PFSK-1 (cell line): ENCODE measurements around the gene GOLGA5.

Source experiments
- POLR2AphosphoS5 ChIP-seq: IDR thresholded peaks from 2 replicates; pipeline ENCODE4 v1.6.1; 2012; ENCODE audit warnings: low read depth, mild to moderate bottlenecking, control low read depth, low read length, moderate library complexity
- SIN3A ChIP-seq: IDR thresholded peaks from 2 replicates; pipeline ENCODE4 v1.6.1; 2012; ENCODE audit warnings: mild to moderate bottlenecking, low read length, moderate library complexity, borderline replicate concordance; ENCODE audit not compliant: insufficient read depth
- TAF1 ChIP-seq: IDR thresholded peaks from 2 replicates; pipeline ENCODE4 v1.6.1; 2012; ENCODE audit warnings: low read length, control low read depth, borderline replicate concordance; ENCODE audit not compliant: insufficient read depth
- TF ChIP-seq, protein P1 (sequence below), 2 experiments: IDR thresholded peaks; 2 replicates each; pipeline versions ENCODE4 v1.6.1 to v1.8.0; 2011 to 2012; ENCODE audit warnings: low read depth in 2 of 2, low read length in 2 of 2, control low read depth in 1 of 2, inconsistent platforms in 1 of 2, mild to moderate bottlenecking in 1 of 2, moderate library complexity in 1 of 2; ENCODE audit not compliant: insufficient read depth in 1 of 2

DNA sequence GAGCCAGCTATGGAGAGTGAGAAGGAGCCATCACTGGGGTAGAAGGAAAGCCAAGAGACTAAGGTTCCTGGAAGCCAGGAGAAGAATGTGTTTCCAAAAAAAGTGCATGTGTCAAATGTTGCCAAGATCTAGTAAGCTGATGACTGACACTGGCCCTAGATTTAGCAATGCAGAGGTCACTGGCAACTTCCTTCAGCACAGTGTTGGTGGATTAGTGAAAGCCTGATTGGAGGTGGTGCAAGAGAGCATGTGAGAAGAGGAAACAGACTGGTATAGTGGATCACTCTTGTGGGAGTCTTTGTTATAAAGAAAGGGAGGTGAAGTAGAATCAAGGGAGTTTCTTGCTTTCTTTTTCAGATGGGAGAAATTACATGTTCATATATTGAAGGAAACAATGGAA, 94.8 kb downstream of the GOLGA5 start:
- TF ChIP-seq, protein P1, sequence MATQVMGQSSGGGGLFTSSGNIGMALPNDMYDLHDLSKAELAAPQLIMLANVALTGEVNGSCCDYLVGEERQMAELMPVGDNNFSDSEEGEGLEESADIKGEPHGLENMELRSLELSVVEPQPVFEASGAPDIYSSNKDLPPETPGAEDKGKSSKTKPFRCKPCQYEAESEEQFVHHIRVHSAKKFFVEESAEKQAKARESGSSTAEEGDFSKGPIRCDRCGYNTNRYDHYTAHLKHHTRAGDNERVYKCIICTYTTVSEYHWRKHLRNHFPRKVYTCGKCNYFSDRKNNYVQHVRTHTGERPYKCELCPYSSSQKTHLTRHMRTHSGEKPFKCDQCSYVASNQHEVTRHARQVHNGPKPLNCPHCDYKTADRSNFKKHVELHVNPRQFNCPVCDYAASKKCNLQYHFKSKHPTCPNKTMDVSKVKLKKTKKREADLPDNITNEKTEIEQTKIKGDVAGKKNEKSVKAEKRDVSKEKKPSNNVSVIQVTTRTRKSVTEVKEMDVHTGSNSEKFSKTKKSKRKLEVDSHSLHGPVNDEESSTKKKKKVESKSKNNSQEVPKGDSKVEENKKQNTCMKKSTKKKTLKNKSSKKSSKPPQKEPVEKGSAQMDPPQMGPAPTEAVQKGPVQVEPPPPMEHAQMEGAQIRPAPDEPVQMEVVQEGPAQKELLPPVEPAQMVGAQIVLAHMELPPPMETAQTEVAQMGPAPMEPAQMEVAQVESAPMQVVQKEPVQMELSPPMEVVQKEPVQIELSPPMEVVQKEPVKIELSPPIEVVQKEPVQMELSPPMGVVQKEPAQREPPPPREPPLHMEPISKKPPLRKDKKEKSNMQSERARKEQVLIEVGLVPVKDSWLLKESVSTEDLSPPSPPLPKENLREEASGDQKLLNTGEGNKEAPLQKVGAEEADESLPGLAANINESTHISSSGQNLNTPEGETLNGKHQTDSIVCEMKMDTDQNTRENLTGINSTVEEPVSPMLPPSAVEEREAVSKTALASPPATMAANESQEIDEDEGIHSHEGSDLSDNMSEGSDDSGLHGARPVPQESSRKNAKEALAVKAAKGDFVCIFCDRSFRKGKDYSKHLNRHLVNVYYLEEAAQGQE (IDR thresholded peaks at IDR 0.05; ENCODE audit: insufficient read depth in 1 of 2, low read depth in 2 of 2, low read length in 2 of 2) = no peak
- TF ChIP-seq POLR2AphosphoS5 (no peak), TAF1 (no peak), SIN3A (no peak)
